Measurements from ENCODE around the gene NFATC4. TPM values are rescaled to one million over a fixed set of nuclear protein-coding genes. Genes with fewer than 3 reads are reported as not detected.

Gene NFATC4
- total and polyA plus RNA-seq, 9 donors, result 25.9 to 288 (median 157) TPM

GRCh38 chr14:24347134-24347533, 20.9 kb upstream of the NFATC4 start:
- Histone ChIP-seq H3K4me3 (no peak overlapping the region), H3K4me1 (ENCODE audit: insufficient read depth) (no peaks in the 10 kb centered on the region), H3K9me3 (no peaks in the 10 kb centered on the region), H3K27me3 (no peaks in the 10 kb centered on the region), H3K36me3 (no peaks in the 10 kb centered on the region), H3K27ac (no peak overlapping the region)
- no peak for DNase-seq
- TF ChIP-seq CTCF (IDR thresholded peaks at IDR 0.05), result no peak
- 47 to 70% (median 57%) methylated on average over 1 of the region's 1 CpG for WGBS, 3 donors
- intact Hi-C loops (cut with DNase I), result no loop called here

- WGBS, 3 donors, result 93 to 98% (median 94%) methylated on average over 2 of the region's 2 CpGs
- no peak for DNase-seq
- H3K9me3 ChIP-seq, result no peaks in the 10 kb centered on the region
- H3K36me3 ChIP-seq, result no peaks in the 10 kb centered on the region
- TF ChIP-seq EP300 (IDR thresholded peaks at IDR 0.05) (no peak), POLR2A (IDR thresholded peaks at IDR 0.05) (no peak), CTCF (IDR thresholded peaks at IDR 0.05) (no peak)
- intact Hi-C loops (cut with DNase I), result no loop called here
- H3K27ac ChIP-seq, result no peak overlapping the region
- no peak overlapping the region for H3K4me3 ChIP-seq
- H3K4me1 ChIP-seq (ENCODE audit: insufficient read depth), result no peaks in the 10 kb centered on the region
- no peaks in the 10 kb centered on the region for H3K27me3 ChIP-seq
Observed at GRCh38 chr14:24348186-24348585, 19.8 kb upstream of the NFATC4 start.

- 62 to 78% (median 73%) methylated on average over 5 of the region's 5 CpGs for WGBS, 3 donors
Observed at GRCh38 chr14:24349742-24350141, 18.2 kb upstream of the NFATC4 start.

GRCh38 chr14:24351517-24351916, 16.5 kb upstream of the NFATC4 start:
- no peak overlapping the region for H3K27ac ChIP-seq
- 0 to 8% (median 4%) methylated on average over 4 of the region's 4 CpGs for WGBS, 3 donors
- DNase-seq, result no peak
- no peaks in the 10 kb centered on the region for H3K4me1 ChIP-seq (ENCODE audit: insufficient read depth)
- intact Hi-C loops (cut with DNase I), result no loop called here
- H3K27me3 ChIP-seq, result no peaks in the 10 kb centered on the region
- H3K36me3 ChIP-seq, result no peaks in the 10 kb centered on the region
- no peak for TF ChIP-seq CTCF (IDR thresholded peaks at IDR 0.05)
- no peak overlapping the region for H3K4me3 ChIP-seq
- H3K9me3 ChIP-seq, result no peaks in the 10 kb centered on the region

More at GRCh38 chr14:24349742-24350141, 18.2 kb upstream of the NFATC4 start:
- no peaks in the 10 kb centered on the region for H3K9me3 ChIP-seq
- H3K27ac ChIP-seq, result no peak overlapping the region
- no peaks in the 10 kb centered on the region for H3K27me3 ChIP-seq
- H3K4me3 ChIP-seq, result no peak overlapping the region
- H3K36me3 ChIP-seq, result no peaks in the 10 kb centered on the region
- no peak for TF ChIP-seq EP300 (IDR thresholded peaks at IDR 0.05)
- no peak for TF ChIP-seq CTCF (IDR thresholded peaks at IDR 0.05)
- TF ChIP-seq POLR2A (IDR thresholded peaks at IDR 0.05), result no peak
- intact Hi-C loops (cut with DNase I), result no loop called here
- H3K4me1 ChIP-seq (ENCODE audit: insufficient read depth), result no peaks in the 10 kb centered on the region
- no peak for DNase-seq
